Hepatocyte (in vitro differentiated cells): Measurements from ENCODE around the gene APBB1. TPM values are rescaled to one million over a fixed set of nuclear protein-coding genes. Genes with fewer than 3 reads are reported as not detected.

Experiments
- DNase-seq: peaks from one replicate; pipeline ENCODE4 v3.0.0-alpha.2; 2016; ENCODE audit warnings: low spot score
- H2AFZ ChIP-seq: fragments of 200-600 bp; sonication (generic); 2 replicates; pipeline ENCODE4 v1.6.0; 2016; ENCODE audit warnings: antibody characterized with exemption, mild to moderate bottlenecking
- H3K27ac ChIP-seq: fragments of 200-600 bp; sonication (generic); 2 replicates; pipeline ENCODE4 v1.5.1; 2016; ENCODE audit warnings: mild to moderate bottlenecking
- H3K27me3 ChIP-seq: fragments of 200-600 bp; sonication (generic); 2 replicates; pipeline ENCODE4 v1.6.1; 2016
- H3K36me3 ChIP-seq: fragments of 200-600 bp; sonication (generic); replicated peaks from 2 replicates; pipeline ENCODE4 v1.5.1; 2016; ENCODE audit warnings: low read depth; ENCODE audit not compliant: insufficient read depth
- H3K4me1 ChIP-seq: fragments of 200-600 bp; sonication (generic); 2 replicates; pipeline ENCODE4 v1.5.1; 2016; ENCODE audit warnings: mild to moderate bottlenecking, moderate library complexity; ENCODE audit not compliant: insufficient read depth
- H3K4me2 ChIP-seq: fragments of 200-600 bp; sonication (generic); 2 replicates; pipeline ENCODE4 v1.6.0; 2016
- H3K4me3 ChIP-seq: fragments of 200-600 bp; sonication (generic); 2 replicates; pipeline ENCODE4 v1.5.1; 2016; ENCODE audit warnings: mild to moderate bottlenecking
- H3K79me2 ChIP-seq: fragments of 200-600 bp; sonication (generic); 2 replicates; pipeline ENCODE4 v1.6.0; 2017; ENCODE audit warnings: mild to moderate bottlenecking
- H3K9me2 ChIP-seq: fragments of 200-600 bp; sonication (generic); replicated peaks from 2 replicates; pipeline ENCODE4 v1.6.0; 2017; ENCODE audit warnings: mild to moderate bottlenecking; ENCODE audit not compliant: insufficient read depth
- H3K9me3 ChIP-seq: fragments of 200-600 bp; sonication (generic); 2 replicates; pipeline ENCODE4 v1.5.1; 2016; ENCODE audit warnings: low read depth, mild to moderate bottlenecking
- H4K20me1 ChIP-seq: fragments of 200-600 bp; sonication (generic); 2 replicates; pipeline ENCODE4 v1.6.0; 2016; ENCODE audit warnings: mild to moderate bottlenecking; ENCODE audit not compliant: insufficient read depth, poor library complexity, severe bottlenecking
- EZH2 ChIP-seq: fragments of 200-600 bp; sonication (generic); IDR thresholded peaks from 2 replicates; pipeline ENCODE4 v1.6.1; 2016; ENCODE audit warnings: antibody characterized with exemption, mild to moderate bottlenecking, borderline replicate concordance
- EZH2phosphoT487 ChIP-seq: fragments of 200-600 bp; sonication (generic); IDR thresholded peaks from one replicate; pipeline ENCODE4 v1.6.1; 2018; ENCODE audit warnings: antibody characterized with exemption, mild to moderate bottlenecking, low read depth, moderate library complexity; ENCODE audit not compliant: unreplicated experiment, severe bottlenecking
- WGBS: methylation state at CpG from one replicate; pipeline ENCODE4 v1.1.6; 2016; ENCODE audit warnings: low lambda C conversion rate; ENCODE audit errors: missing lambda C conversion rate; 5-methylcytosine and 5-hydroxymethylcytosine counted together
- polyA plus RNA-seq: library from polyadenylated mRNA; unstranded; fragments of >200 nt; fragmentation: Nextera tagmentation; extraction: Ambion mirVana; gene quantifications from 2 replicates; pipeline ENCODE4 v1.2.1, GENCODE V29; 2016
- total RNA-seq: library from RNA; depleted of rRNA; stranded (reverse); fragments of >200 nt; gene quantifications from 2 replicates; pipeline ENCODE4 v1.2.3, GENCODE V29; 2014
- TF ChIP-seq, protein P1 (sequence below): fragments of 200-600 bp; sonication (generic); IDR thresholded peaks from 2 replicates; pipeline ENCODE4 v1.5.1; 2016; ENCODE audit warnings: antibody characterized with exemption, mild to moderate bottlenecking; ENCODE audit not compliant: poor library complexity

APBB1 gene
- total and polyA plus RNA-seq, 2 experiments from 2014 or later: 33.0 to 41.5 TPM

DNA sequence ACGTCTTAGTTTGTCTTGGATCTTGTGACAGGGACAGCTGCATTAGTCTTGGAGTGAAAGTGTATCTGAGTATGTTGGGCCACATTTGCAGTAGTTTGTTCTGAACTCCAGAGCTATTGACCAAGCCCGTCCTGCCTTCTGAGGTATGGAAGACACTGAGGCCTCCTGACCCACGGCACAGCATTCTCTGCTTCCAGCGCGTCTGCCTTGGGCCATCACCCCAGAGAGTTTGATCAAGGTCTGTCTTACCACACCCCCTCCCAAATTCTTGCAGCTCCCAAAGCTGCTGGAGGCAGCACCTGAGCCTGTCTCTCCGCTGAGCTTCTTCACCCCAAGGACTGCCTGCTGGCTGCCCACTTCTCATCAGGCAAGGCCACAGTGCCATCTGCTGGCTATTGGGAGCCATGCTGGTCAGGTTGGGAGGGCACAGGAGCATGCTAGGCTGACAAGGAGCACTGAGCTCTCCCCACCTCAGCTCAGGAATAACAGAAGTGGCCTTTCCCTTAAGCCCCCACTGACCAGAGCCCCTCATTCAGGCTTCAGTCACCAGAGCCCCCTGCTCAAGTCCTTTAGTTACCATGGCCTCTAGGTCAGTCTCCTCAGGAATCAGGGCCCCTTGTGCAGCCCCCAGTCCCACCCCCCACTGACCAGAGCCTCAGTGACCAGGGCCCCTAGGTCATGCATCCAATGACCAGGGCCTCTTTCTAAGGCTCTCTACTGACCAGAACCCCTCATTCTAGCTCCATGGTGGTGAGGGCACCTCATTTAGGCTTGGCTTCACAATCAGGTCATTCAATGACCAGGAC lies 55.8 kb downstream of the APBB1 start:
- TF ChIP-seq, protein P1, sequence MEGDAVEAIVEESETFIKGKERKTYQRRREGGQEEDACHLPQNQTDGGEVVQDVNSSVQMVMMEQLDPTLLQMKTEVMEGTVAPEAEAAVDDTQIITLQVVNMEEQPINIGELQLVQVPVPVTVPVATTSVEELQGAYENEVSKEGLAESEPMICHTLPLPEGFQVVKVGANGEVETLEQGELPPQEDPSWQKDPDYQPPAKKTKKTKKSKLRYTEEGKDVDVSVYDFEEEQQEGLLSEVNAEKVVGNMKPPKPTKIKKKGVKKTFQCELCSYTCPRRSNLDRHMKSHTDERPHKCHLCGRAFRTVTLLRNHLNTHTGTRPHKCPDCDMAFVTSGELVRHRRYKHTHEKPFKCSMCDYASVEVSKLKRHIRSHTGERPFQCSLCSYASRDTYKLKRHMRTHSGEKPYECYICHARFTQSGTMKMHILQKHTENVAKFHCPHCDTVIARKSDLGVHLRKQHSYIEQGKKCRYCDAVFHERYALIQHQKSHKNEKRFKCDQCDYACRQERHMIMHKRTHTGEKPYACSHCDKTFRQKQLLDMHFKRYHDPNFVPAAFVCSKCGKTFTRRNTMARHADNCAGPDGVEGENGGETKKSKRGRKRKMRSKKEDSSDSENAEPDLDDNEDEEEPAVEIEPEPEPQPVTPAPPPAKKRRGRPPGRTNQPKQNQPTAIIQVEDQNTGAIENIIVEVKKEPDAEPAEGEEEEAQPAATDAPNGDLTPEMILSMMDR: peak; percentile 88
- TF ChIP-seq EZH2phosphoT487: no peak
- H3K27ac ChIP-seq: no peak overlapping the region
- no peaks in the 10 kb centered on the region for H3K79me2 ChIP-seq
- no peaks in the 10 kb centered on the region for H3K9me2 ChIP-seq
- no peaks in the 10 kb centered on the region for H4K20me1 ChIP-seq
- no peak overlapping the region for H3K4me2 ChIP-seq
- no peaks in the 10 kb centered on the region for H3K27me3 ChIP-seq
- H3K36me3 ChIP-seq: no peaks in the 10 kb centered on the region
- H2AFZ ChIP-seq: no peak overlapping the region
- no peaks in the 10 kb centered on the region for H3K9me3 ChIP-seq
- no peaks in the 10 kb centered on the region for H3K4me1 ChIP-seq
- no peak overlapping the region for H3K4me3 ChIP-seq
- DNase-seq: peak; percentile 89
- WGBS: 61% methylated on average over 6 of the region's 6 CpGs

DNA sequence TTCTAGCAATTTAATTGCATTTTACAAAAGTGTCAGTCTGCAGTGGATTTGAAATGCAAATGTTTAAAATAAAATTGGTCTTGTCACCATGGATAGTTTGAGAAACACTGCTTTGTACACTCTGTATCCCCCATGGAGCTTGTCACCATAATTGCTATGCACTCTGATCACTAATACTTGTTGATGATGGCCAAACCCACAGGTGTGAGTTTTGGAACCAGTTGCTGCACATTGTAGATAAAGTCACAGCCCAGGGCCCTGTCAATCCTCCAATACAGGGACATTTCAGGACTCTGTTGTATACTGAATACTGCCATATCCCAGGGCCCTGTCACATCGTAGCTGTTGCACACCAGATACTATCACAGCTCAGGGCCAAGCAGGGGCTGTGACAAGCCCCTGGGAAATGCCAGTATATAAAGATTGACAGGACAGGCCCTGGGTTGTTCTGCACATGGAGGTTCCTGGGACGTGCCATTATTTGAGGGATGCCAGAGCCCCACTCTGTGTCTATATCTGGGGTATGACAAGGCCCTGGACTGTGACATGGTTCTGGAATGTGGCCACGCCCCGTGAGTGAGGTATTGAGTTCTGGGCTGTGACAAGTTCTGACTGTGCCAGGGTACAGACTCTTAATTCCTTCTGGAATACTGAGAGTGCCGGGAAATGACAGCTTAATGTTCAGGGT lies 56.6 kb downstream of the APBB1 start:
- no peaks in the 10 kb centered on the region for H3K9me3 ChIP-seq
- no peaks in the 10 kb centered on the region for H4K20me1 ChIP-seq
- no peak overlapping the region for H3K4me2 ChIP-seq
- H2AFZ ChIP-seq: no peak overlapping the region
- H3K4me3 ChIP-seq: no peak overlapping the region
- no peaks in the 10 kb centered on the region for H3K36me3 ChIP-seq
- H3K27ac ChIP-seq: no peak overlapping the region
- no peaks in the 10 kb centered on the region for H3K4me1 ChIP-seq
- 91% methylated on average over 5 of the region's 5 CpGs for WGBS
- no peaks in the 10 kb centered on the region for H3K9me2 ChIP-seq
- no peaks in the 10 kb centered on the region for H3K27me3 ChIP-seq
- DNase-seq: no peak
- TF ChIP-seq, protein P1: no peak
- TF ChIP-seq EZH2phosphoT487: no peak
- TF ChIP-seq EZH2: no peak
- H3K79me2 ChIP-seq: no peaks in the 10 kb centered on the region

DNA sequence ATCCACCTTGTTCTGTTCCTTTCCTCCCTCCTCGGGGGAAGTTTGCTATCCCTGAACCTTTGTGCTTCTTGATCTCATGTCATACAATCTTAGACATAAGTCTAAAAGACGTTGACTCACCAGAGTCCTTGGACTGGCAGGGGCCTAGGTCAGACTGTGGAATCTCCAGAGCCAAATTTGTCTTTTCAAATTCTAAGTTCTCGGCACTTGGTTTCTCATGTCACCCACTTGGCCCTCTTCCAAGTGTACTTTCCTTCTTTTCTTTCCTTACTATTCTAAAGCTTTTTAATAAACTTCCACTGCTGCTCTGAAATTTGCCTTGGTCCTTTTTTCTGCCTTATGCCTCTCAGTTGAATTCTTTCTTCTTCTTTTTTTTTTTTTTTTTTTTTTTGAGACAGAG lies 58.7 kb downstream of the APBB1 start:
- no peaks in the 10 kb centered on the region for H3K79me2 ChIP-seq
- TF ChIP-seq EZH2 (no peak), EZH2phosphoT487 (no peak)
- TF ChIP-seq, protein P1: no peak
- H3K4me3 ChIP-seq: no peak overlapping the region
- no peaks in the 10 kb centered on the region for H3K36me3 ChIP-seq
- H3K9me2 ChIP-seq: no peaks in the 10 kb centered on the region
- H4K20me1 ChIP-seq: no peaks in the 10 kb centered on the region
- DNase-seq: no peak
- no peak overlapping the region for H3K4me2 ChIP-seq
- WGBS: 78% methylated on average over 3 of the region's 3 CpGs
- no peak overlapping the region for H2AFZ ChIP-seq
- no peaks in the 10 kb centered on the region for H3K9me3 ChIP-seq
- no peaks in the 10 kb centered on the region for H3K4me1 ChIP-seq
- no peak overlapping the region for H3K27ac ChIP-seq
- H3K27me3 ChIP-seq: no peaks in the 10 kb centered on the region
